Activated T-cell treated with anti-CD3 and anti-CD28 coated beads for 4 hours (primary cell): ENCODE data around the gene TBC1D14.
A peak's percentile ranks its signal among the peaks of the same experiment; 100 is the strongest.
"Not testable (repeated sequence)": the region's sequence is repeated elsewhere in the genome, so short reads cannot be mapped to it uniquely, and the experiment has no call there.

Source experiments
- DNase-seq: peaks from one replicate; pipeline ENCODE4 v3.0.0-alpha.2; 2020

TBC1D14 gene

DNA sequence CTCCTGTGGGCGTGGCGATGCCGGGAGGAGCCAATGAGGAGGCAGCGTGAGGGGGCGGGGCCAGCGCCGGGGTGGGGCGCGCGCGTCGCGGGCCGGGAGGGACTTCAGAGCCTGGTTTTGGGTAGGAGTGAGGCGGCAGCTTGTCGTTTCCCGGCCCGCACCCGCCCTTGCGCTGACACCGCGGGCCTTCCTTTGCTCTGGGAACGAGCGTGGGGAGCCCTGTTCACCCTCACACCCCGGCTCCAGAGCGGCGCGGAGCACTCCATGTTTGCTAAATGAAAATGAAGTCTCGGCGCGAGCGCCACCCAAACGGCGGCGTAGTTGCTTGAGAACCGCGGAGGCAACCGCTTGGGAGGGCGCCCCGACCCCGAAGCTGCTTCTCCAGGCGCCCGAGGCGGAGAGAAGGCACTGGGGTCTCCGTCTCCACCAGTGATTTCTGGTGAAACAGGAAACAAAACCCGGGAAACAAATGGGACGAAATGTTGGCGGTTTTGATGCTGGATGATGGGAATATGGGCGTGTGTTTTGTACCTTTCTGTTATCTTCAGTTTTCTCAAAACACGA, 158.7 kb downstream of the TBC1D14 start:
- no peak for DNase-seq

DNA sequence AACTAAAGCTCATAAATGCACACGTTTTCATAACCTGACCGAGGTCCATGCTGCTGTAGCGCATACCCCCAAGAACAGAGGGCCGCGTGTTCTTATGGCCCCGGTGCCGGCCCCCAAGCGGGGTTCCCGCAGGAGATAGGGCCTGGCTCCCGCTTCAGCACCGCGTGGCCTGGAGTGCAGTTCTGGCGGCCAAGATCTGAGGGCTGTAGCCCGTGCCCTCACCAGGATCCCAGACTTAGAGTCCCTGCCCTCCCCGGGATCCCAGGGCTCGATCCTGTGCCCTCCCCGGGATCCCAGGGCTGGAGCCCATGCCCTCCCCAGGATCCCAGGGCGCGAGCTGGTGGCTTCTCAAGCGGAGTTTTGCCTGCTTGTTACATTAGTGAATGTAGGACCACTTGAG, 159.3 kb downstream of the TBC1D14 start:
- no peak for DNase-seq

DNA sequence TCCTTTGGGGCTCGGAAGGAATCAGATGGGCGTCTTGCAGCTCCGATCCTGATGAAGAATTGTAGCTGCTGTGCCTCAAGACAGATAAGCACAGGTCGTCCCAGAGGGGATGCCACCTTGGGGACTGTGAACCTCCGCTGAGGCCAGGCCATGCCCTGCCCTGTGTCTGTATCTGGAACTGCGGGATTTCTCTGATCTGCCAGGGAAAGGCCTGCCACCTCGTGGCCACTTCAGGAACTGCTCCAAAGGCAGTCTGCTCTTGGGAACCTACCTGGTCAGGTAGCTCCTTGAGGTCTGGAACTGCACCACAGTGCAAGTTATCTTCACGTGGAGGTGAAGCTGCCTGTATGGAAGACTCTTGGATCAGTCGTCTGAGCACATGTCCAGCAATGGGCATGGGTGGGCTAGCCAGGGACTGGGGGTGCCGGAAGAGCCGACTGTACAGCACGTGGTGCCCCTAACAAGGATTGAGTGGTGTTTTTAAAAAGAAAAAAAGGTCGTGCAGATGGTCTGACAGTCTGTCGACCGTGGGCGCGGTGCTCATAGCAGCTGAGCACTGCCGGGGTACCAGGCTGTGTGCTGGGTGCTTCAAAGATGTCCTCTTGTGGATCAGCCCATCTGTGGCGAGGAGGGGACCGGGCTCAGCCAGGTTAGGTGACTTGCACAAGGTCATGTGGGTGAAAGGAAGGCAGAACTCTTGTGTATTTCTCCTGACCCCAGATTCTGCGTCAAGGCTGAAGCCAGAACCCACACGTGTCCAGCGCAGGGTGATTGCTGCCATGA, 161.3 kb downstream of the TBC1D14 start:
- DNase-seq, result peak; percentile 82

DNA sequence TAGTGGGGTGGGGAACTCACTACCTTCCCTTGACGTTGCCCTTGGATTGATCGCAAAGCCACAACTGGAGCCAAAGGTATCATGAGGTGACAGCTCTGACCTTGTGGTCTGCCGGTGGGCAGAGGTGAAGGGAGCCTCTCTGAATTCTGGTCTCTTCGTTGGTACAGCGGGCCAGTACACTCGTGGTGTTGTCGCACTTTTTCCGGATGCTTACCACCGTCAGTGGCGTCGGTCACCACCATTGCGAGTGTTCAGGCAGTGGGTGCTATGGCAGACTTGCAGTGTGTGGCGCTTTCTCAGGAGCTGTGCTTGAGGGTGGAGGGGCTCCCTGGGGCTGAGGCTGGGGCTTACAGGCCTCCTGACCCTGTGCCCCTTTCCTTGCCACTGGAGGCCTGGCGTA, 163.4 kb downstream of the TBC1D14 start:
- DNase-seq, result no peak

DNA sequence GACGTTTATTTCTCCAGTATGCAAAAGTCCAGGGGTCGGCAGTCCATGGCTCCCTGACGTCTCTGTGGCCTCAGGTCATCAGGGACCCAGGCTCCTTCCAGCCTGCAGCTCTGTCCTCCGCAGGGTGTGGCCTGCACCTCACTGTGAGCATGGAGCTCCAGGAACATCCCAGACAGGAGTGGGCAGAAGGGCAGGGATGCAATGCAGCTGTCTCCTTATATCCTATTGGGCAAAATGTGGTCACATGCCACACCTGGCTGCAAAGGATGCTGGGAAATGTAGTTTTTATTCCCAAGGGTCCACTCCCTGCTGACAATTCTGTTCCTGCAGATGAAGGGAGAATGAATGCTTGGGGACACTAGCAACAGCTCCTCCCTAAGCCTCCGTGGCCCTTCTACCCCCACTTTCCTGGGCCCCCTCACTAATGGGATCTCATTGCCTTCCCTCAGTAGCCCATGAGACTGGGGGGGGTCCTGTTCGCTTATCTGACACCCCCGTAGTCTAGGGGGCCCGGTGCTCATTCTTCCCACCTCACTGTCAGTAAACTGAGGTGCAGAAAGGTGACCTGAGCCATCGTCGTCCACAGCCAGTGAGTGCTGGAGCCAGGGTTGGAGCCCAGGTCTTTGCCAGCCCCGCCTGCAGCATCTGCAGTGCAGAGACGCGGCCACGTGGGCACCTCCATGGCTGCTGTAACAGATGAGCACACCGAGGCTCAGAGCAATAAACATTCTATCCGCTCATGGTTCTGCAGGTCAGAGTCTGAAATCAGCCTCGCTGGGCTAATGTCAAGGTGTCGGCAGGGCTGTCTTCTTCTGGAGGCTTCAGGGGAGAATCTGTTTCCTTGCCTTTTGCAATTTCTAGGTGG, 164.1 kb downstream of the TBC1D14 start:
- DNase-seq, result no peak

DNA sequence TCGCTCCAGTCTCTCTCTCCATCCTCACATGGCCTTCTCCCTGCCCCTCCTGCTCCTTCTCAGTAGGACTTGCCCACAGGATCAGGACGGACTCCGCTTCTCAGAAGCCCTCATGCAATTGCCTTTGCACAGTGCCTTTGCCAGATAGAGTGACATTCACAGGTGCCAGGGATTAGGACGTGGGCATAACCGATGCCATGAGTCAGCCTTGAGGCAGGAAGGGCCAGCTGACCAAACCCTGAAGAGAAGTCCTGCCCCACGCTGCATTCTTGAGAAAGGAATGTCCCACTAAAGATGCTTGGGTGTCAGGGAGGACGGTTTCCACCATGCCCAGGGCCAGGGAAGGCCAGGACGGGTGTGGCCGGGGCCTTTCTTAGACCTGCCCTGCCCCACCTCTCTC, 164.8 kb downstream of the TBC1D14 start:
- no peak for DNase-seq

DNA sequence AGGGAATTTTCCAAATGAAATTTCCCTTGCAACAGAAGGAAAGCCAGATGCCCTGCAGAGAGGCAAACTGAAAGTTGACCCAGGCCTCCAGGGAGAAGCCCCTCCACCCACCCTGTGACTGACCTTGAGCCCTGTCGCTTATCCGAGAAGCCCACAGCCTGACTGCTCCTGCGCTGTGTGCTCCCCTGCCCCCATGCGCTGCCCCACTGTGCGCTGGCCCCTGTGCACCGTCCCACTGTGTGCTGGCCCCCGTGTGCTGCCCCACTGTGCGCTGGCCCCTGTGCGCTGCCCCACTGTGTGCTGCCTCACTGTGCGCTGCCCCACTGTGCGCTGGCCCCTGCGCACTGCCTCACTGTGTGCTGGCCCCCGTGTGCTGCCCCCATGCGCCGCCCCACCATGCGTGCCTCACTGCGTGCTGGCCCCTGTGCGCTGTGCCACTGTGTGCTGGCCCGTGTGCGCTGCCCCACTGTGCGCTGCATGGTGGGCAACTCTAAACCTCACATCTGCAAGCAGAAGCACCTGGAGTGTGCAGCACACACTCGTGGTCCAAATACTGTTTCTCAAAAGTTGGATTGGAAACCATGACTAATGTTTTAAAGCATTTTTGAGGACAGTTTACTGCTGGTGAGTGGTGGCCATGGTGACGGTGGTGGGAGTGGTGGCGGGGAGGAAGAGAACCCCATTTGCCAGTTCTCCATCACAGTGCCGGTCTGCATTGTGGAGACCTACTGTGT, 166.5 kb downstream of the TBC1D14 start:
- no peak for DNase-seq

DNA sequence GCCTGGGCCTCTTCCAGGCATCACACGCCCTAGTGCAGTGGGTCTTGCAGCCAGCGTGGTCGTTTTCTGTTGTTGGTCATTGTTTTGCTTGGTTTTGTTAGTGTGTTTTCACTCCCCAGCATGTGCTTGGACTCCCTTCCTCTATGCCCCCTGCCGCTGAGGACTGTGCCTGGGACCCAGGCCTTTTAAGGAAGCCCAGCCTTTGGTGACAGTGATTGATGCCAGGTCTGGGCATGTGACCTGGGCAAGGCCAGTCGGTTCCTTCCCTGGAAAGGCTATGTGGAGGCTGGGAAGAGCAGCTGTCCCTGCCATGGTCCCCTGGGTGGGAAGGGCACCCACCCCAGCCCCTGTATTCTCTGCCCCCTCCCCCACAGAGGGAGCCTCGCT, 167.1 kb downstream of the TBC1D14 start:
- no peak for DNase-seq

DNA sequence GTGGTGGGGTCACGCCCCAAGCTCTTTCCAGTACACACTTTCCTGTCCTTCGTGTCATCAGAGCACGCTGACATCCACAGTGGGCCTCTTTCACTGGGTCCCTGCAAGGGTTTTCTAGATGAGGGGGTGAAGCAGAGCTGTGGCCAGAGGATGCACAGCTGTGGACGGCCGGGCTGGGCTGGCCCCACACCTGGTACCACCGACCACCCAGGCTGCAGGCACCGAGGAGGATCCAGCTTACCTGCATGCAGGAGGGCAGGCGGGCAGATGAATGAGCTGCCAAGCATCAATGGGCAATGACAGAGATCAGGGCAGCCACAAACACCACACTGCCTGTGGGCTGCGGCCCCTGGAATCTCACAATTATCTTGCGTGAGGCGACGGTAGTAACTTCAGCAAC, 167.7 kb downstream of the TBC1D14 start:
- DNase-seq, result no peak

DNA sequence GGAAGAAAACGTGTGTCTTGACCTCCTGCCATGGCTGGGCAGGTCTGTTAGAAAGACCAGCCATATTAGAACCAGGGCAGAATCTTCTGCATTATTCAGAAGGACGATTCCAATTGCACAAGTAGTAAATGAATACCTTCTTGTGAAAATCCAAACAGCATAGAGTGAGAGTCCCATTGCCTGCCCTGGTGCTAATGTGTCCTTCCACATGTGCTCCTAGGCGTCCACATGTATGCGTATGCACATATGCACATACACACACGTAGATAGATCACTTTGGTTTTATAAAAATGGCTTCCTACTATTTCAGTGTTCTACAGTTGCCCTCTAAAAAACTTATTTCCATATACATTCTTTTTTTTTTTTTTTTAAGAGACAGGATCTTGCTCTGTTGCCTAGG, 168.4 kb downstream of the TBC1D14 start:
- no peak for DNase-seq

DNA sequence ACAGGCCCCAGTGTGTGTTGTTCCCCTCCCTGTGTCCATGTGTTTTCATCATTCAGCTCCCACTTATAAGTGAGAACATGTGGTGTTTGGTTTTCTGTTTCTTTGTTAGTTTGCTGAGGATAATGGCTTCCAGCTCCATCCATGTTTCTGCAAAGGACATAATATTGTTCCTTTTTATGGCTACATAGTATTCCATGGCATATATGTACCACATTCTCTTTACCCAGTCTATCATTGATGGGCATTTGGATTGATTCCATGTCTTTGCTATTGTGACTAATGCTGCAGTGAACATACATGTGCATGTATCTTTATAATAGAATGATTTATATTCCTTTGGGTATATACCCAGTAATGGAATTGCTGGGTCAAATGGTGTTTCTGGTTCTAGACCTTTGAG, 169.9 kb downstream of the TBC1D14 start:
- not testable (repeated sequence) for DNase-seq

DNA sequence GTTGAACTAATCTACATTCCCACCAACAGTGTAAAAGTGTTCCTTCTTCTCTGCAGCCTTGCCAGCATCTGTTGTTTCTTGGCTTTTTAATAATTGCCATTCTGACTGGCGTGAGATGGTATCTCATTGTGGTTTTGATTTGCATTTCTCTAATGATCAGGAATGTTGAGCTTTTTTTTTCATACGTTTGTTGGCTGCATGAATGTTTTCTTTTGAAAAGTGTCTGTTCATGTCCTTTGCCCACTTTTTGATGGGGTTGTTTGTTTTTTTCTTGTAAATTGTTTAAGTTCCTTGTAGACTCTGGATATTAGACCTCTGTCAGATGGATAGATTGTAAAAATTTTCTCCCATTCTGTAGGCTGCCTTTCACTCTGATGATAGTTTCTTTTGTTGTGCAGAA, 170.3 kb downstream of the TBC1D14 start:
- DNase-seq, result not testable (repeated sequence)
